Central memory CD4-positive, alpha-beta T cell (primary cell): Measurements from ENCODE around the gene SMURF2.
A peak's percentile ranks its signal among the peaks of the same experiment; 100 is the strongest.

Source experiments
- DNase-seq: peaks from one replicate; pipeline ENCODE4 v3.0.0; 2022

The SMURF2 gene

DNA sequence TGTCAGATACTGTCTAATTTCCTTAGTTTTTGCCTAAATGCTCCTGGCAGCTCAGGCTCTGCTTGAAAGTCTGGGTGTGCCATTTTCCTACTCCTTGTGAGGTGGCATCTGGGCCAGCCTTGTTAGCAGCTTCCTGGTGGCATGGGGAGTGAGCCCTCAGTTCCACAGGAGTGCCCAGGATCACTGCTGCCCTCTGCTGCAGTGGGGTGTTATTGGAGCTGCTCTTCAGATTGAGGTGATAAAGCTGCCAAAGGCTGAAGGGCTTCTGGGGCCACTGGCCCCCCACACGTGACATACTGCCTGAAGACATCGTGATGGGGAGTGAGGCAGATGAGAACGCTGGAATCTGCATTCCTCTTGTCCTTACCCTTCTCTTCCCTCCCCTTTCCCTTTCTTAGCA, 127.9 kb downstream of the SMURF2 start:
- no peak for DNase-seq

DNA sequence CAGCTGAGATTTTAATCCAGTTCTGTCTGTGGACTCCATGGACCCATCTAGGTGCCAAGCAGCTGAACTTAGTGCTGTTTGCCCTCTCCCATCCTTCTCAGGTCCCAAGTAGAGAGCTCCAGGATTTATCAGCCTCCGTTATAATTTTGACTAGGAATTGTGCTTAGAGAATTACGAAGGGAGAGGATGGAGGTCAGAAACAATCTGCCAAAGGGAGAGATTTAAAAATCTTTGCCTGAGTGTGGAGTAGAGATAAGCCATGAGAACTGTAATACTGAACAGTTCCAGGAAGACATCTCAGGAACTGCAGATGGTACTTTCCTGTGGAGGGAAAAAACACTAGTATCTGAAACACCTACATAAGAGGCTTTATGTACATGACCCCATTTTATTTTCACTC, 128.3 kb downstream of the SMURF2 start:
- DNase-seq = no peak

DNA sequence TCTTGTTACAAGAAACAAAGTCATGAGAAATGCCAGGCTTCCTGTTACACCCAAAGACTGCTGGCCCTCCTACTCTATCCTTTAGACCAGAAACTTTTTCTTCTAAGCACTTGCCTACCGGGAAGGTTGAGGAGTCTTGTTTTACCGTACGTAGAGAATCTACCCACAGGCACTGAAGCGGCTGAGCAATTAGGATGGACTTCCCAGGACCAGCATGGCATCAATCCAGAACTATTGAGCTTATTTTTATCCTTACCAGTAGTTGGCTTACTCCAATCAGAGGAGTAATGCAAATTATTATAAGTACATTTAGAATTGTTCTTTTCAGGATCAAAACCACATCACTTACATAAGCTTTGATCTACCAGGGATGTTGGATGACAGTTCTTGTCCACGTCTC, 129.7 kb downstream of the SMURF2 start:
- DNase-seq = no peak

DNA sequence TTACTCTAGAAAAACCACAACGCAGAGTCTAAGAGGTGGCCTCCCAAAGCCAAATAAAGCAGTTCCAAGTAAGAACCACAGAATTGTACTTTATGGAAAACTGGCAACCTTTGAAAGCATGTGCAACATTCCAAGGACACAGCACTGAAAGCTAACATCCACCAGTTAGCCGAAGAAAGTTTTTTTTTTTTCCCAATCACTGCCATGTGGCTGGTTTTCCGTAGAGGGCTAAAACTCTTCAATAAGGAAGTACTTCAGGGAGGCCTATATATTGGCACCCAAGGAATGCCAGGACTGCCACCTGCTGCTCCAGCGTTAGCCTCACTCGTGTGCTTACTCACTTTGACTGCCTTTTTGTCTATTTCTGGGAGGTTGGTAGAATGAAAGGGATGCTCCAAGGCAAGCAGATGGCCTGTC, 130.1 kb downstream of the SMURF2 start:
- no peak for DNase-seq

DNA sequence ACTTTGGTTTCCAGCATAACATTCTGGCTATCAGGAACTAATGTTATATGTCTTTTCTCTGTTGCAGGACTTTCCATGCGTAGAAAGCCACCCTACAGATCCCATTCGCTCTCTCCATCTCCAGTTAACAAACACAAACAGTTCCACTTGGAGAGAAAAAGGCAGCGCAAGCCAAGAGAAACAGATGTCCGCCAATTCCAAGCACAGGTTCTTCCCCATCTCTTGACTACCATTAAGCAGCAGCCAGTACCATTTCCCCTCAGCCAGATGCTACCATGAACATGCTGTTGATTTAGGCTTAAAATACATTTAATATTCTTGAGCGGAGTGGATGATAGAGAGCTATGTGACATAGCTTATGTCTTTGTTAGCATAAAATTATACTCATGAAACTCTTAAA, 132.9 kb downstream of the SMURF2 start:
- no peak for DNase-seq

DNA sequence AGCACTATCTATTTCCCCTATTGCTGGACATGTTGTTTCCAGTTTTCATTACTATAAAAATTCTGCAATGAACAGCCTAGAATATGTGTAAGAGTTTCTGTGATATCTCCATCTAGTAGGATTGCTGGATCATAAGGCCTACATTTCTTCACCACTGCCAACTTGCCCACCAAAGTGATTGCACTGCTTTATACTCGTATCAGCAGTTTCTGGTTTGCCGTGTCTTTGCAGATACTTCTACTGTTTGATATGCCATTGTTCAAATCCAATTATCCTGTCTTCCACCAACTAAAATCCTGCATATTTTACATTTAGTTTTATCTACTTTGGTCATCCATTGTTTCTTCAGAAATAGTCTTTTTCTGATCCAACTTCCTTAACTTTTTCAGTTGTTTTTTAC, 134.2 kb downstream of the SMURF2 start:
- no peak for DNase-seq

DNA sequence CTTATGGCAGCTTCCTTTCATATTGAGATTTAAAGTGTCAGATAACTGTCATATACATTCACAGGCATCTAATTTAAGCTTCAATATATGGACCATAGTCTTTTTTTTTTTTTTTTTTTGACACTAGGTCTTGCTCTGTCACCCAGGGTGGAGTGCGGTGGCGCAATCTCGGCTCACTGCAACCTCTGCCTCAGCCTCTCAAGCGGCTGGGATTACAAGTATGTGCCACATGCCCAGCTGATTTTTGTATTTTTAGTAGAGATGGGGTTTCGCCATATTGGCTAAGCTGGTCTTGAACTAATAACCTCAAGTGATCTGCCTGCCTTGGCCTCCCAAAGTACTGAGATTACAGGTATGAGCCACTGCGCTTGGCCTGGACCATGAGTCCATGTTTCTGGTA, 141.7 kb downstream of the SMURF2 start:
- DNase-seq = no peak

DNA sequence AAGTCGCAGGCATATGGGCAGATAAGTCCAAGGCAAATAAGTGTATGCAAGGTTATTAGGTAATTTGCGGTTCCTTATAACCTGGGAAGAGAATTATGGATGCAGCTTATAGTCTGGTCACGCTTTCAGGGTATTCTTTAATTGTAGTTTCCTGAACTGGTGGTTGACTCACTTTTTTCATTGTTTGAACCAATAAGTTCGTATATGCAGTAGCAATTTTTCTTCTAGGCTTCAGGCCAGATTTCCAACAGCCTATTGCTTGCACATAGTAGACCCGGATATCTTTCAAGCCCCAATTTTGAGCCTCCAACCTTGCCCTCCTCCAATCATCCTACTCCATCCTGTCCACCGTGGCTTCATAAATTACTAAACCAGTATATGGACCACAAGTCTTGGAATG, 142.5 kb downstream of the SMURF2 start:
- DNase-seq = no peak

DNA sequence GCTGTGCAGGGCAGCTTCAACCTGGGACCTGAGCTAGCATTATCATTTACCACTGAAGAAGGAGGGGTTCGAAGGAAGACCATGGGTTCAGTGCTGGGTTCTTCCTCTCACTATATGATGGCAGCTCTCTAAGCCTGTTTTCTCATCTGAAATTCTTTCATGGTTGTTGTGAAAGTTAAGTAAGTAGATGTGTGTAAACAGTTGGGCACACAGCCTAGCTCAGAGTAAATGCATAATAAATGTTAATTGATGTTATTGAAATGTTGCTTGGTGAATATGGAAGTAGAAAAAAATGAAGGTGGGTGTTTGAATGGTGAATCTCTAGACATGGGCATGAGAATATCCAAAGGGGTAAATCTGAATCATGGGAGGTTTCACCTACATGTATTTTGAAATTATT, 146.3 kb downstream of the SMURF2 start:
- no peak for DNase-seq

DNA sequence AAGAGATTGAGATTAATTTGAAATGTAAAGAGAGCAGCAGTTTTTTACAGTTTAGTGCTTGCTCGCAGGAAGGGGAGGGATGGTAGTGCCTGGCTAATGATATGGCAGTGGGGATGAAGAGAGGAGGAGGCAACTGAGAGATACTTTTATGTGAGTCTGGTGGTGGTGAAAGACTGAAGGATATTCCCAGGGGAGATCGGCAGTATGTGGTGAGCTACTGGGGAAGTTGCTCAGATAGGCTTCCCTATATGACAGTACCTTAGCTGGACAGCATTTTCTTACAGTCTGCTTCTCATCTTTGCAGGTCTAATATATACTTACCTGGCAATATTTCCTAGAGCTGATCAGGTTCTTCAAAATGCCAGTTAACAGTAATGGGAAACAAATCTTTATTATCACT, 146.7 kb downstream of the SMURF2 start:
- DNase-seq = no peak

DNA sequence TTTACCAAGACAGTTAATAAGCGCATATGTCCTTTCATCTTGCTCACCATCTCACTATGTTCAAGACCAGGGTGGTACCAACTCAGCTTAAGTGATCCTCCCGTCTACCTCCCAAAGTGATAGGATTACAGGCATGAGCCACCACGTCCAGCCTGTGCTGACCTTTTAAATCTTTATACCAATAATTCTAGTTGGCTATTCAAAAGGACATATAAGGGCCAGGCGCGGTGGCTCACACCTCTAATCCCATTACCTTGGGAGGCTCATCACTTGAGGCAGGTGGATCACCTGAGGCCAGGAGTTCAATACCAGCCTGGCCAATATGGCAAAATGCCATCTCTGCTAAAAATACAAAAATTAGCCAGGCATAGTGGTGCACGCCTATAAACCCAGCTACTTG, 152.9 kb downstream of the SMURF2 start:
- no peak for DNase-seq

DNA sequence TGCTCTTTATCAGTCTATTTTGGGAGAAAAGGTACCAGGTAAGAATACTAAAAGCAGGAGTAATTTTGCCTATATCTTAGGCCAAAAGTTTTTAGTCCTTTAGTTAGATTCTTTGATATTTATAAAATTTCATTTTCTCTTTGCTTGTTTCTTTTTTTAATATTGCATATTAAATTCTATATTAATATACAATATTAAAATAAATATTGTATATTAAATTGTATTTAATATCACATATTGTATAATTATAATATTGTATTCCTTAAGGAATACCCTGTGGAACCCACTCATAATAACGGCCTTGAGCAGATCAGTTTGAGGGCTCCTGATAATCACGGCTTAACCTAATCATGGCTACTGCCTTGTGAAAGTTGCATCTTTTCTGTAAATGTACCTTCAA, 153.4 kb downstream of the SMURF2 start:
- no peak for DNase-seq

DNA sequence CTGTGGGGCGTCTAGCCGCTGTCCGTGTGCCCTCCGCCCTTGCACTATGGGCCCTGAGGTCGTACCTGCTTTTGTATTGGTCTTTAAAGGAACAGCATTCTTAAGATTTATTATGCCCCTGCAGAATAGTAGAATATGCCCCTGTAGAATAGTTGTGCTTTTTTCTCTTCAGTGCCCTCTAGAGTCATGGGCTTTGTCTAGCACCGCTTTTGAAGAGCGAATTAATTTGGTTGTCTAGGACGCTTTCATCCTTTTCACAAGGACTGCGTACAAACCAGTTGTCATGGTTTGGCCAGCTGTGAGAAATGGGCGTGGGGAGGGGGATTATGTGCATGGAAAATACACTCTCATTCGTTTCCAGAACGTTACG, 154.7 kb downstream of the SMURF2 start:
- peak; percentile 68 for DNase-seq

DNA sequence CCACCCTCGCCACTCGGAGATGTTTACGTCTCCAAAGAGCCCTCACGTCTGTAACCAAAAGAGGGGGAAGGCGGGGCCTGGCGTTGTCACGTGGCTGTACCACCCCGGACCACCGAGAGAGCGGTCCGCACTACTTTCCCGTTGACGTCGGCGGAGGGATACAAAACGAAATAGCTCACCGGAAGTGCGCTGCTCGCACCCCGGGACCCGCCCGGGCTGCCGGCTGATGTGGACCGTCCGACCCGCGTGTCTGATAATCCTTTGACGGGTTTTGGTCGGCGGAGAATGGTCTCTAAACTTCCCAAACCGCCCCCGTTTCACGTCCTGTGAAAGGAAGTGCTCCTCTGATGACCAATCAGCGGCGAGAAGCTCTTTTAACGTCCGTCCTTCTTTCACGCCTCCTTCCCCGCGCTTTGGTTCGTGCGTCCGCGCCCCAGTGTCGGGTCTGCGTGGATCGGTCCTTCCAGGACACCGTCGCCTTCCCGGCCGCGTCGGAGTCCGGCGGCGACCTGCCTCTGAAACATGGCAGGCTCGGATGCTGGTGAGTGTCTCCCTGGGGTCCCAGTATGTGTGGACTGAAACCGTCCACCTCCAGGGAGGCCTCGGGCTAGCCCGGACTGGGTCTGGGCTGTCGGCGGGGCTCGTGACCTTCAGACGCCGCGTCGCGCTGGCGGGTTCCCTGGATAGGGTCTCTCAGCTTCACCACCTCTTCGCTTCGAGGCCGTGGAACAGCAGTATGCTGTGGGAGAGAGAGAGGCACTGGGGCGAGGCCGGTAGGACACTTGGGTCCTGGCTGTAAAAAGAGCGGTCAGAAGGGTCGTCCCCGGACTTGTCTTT, 155.3 kb downstream of the SMURF2 start, which contains the start of gene CEP95:
CEP95 (plus strand) TSS at position 402 of the 837 bp plus-strand sequence; CDS start at position 523, 121 bp downstream.
- no peak for DNase-seq

DNA sequence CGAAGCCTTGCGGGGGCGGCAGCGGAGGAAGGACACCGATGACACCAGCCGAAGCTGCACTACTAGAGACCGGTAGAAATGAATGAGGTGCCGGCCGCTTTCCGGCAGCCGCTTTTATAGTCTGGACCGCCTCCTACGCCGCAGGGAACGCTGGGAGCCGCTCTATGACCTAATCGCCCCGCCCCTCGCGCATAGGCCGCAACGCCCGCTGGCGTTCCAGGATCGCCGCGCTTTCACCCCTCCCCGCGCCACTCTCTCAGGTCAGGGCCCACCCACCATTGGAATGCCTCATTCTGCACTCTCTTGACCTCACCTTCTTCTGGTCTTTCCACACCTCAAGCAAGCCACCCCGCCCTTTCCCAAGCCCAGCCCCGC, 155.9 kb downstream of the SMURF2 start, which contains the start of gene DDX5:
DDX5 (minus strand) TSS at position 89 of the 375 bp plus-strand sequence. CDS start 170 bp downstream, outside the sequence.
- DNase-seq = peak; percentile 97

DNA sequence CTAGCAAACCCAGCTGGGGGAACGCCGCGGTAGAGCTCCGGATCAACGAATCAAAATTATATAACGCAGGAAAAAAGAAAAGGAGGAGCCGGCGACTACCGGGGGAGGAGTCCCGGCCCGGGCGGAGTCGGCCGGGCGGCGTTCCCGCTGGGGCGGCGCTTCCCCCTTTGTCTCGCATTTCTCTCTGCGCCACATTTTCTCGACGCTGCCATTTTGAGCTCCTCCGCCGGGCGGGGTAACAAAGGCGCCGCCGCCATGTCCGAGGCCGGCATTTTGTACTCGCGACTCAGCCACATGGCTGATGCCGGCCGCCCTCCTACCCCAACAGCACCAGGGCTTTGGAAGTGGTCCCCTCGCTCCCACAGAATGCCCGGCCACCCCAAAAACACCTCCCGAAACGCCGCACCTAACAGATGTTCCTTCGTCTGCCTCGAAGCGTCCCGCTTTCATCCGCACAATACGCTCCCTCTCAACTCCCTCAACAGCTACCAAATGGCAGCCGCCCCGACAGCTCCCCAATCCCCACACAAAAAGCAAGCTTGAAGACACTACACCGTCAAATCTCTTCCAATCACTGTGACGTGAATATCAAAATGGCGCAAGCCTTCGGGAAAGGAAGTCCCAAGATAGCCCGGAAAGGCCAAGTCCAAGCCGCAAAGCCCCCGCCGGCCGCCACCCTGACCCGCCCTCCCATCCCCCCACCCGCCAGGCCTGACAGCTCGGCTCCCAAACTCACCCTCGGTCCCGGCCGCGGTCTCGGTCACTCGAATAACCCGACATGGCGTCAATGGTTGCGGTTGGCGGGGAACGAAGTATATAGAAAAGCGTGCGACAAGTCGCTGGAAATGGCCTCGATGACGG, 156.5 kb downstream of the SMURF2 start:
- peak; percentile 88 for DNase-seq

DNA sequence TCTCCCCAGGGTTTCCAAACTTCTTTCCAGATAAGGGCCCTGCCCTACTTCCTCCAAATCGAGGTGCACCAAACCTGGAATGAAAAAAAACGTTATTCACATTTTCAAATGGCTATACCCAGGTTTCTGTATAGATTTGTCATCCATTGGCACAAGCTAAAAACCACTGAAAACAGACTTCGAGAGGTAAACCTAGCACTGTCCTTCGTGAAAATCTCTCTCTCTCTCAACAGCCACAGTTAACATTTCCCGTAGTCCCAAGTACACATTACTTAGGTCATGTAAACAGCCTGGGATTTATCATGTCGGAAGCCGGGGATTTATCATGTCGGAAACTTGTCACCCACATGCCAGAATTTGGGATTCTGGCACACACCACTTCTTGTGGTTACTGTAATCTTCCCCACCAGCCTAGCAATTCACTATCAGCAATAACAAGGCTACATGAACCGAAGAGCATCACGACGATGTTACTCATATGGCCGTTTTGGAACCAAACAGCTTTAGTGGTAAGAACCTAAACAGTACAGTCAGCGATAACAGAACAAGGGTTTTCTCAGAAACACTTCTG, 157.3 kb downstream of the SMURF2 start:
- DNase-seq = no peak

DNA sequence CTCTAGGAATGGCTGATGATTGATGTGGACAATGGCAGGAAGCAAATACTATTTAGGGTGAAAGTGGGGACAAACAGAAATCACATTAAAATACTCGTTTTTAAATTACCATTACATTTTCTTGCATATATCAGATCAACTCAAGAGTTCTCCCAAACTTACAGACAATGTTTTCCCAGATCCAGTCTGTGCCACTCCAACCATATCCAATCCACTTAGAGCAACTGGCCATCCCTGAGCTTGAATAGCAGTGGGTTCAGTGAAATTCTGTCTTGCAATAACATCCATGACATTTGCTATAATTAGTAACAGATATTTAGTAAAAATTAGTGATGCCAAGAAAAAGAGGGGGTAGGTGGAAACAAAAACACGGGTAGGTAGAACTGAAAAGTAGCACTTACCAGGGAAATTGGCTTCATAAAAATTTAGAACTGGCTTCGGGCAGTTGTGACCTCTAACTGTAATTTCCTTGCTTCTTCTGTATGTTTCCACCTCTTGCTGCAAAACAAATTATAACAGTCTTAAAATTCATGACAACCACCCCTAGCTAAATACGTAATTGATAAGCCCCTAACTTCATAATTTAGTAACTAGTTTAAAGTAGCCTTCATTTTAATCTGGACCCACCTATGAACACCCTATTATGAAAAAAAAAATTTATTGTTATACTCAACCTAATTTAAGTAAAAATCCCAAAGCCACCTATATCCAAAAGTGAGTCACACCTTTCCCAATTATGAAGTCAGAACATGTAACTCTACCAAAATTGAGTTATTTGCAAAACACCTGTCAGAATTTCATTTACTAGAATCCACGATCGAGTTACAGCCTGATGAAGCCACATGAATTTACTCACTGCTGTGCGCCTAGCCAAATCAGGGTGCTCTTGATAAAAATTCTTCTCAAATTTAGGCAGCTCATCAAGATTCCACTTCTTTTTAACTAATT, 158.0 kb downstream of the SMURF2 start:
- DNase-seq = peak; percentile 7

DNA sequence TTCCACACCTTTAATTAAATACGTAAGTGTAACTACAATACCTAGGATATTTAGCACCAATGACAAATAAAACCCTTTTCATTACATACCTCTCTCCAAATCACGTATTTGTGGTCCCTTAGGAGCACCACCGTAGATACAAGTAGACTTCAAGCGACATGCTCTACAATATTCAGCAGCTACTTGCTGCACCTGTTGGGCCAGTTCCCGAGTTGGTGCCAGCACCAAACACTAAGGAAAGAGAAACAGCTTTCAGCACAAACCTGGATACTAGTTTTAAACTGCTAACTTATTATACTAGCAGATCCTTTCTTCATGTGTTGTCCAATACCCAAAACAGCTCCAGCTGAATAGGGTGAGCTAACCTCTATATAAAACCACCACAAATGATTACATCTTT, 158.8 kb downstream of the SMURF2 start:
- DNase-seq = peak; percentile 6

DNA sequence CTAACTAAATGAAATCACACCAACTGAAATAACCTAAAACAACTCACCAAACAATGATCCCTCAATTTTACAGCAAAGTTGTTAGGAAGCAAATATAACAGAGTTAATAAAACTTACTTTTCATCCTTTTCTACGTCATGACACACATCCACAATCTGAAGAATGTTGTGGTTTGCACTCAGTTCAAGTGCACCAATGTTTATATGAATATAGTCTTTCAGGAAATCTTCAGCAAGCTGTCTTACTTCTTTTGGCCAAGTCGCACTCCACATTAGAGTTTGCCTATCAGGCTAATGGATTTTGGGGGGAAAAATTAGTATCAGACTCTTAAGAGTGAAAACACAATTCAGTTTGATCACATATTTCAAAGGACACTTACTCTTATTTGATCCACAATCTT, 159.3 kb downstream of the SMURF2 start:
- DNase-seq = no peak

DNA sequence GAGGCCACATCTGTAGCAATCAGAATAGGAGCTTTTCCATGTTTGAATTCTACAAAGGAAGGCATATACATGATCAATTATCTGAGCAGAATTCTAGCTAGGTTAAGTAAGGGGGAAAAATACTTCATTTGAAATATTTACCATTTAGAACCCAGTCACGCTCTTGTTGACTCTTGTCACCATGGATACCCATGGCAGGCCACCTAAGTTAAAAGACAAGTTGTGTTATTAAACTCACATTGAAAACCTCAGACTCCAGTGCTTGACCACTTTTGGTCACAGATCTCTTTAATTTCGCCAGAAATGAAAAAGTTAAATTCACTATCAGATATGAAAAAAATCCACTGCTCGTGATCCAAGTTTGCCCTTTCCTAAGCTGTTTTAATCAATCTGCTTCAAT, 160.1 kb downstream of the SMURF2 start:
- DNase-seq = no peak
